ENCODE measurements around the gene TAF11.
"Not testable (repeated sequence)": the region's sequence is repeated elsewhere in the genome, so short reads cannot be mapped to it uniquely, and the experiment has no call there.

TAF11 gene

GRCh38 chr6:34858681-34859080 is 29.2 kb downstream of the TAF11 start:
- DNase-seq = no peak
- Histone ChIP-seq H3K4me1 (ENCODE audit: control extremely low read depth in 1 of 4, control insufficient read depth in 4 of 4, insufficient read depth in 4 of 4, low read length in 3 of 4) (no peaks in the 10 kb centered on the region), H3K4me3 (ENCODE audit: control insufficient read depth in 1 of 7, extremely low read depth in 1 of 7, insufficient read depth in 4 of 7, low read depth in 2 of 7, low read length in 6 of 7) (no peak overlapping the region), H3K27me3 (replicated peaks in 2 of 5; ENCODE audit: control insufficient read depth in 4 of 5, insufficient read depth in 5 of 5, low read length in 4 of 5) (no peaks in the 10 kb centered on the region), H3K9me3 (ENCODE audit: control extremely low read depth in 1 of 5, control insufficient read depth in 4 of 5, insufficient read depth in 2 of 5, low read depth in 1 of 5, low read length in 4 of 5) (no peaks in the 10 kb centered on the region), H3K27ac (ENCODE audit: insufficient read depth in 1 of 2, low read depth in 1 of 2, low read length in 2 of 2, poor library complexity in 1 of 2, severe bottlenecking in 2 of 2) (no peak overlapping the region), H3K36me3 (ENCODE audit: control insufficient read depth in 4 of 4, insufficient read depth in 4 of 4, low read length in 3 of 4) (peaks cover 19 to 69% (median 57%) of the 10 kb centered on the region in 4 experiments)
- ChIA-PET POLR2A (interaction anchor here (0.6 kb wide), 1 partner anchor 326 kb away, joined by 3 read pairs; no protein-coding TSS in a partner anchor), CTCF (interaction anchor here (1.6 to 2.0 kb wide), 3 partner anchors 8 to 17 kb away, joined by 3 to 6 read pairs (median 5); no protein-coding TSS in a partner anchor)
- WGBS (ENCODE audit: insufficient coverage) = 100% methylated on average over 7 of the region's 7 CpGs

GRCh38 chr6:34855463-34855862 is 32.4 kb downstream of the TAF11 start:
- Histone ChIP-seq H3K4me1 (ENCODE audit: control extremely low read depth in 1 of 4, control insufficient read depth in 4 of 4, insufficient read depth in 4 of 4, low read length in 3 of 4) (no peaks in the 10 kb centered on the region), H3K4me3 (ENCODE audit: control insufficient read depth in 1 of 7, extremely low read depth in 1 of 7, insufficient read depth in 4 of 7, low read depth in 2 of 7, low read length in 6 of 7) (no peak overlapping the region), H3K36me3 (ENCODE audit: control insufficient read depth in 4 of 4, insufficient read depth in 4 of 4, low read length in 3 of 4) (peaks cover 15 to 79% (median 69%) of the 10 kb centered on the region in 4 experiments), H3K27me3 (replicated peaks in 2 of 5; ENCODE audit: control insufficient read depth in 4 of 5, insufficient read depth in 5 of 5, low read length in 4 of 5) (no peaks in the 10 kb centered on the region), H3K9me3 (ENCODE audit: control extremely low read depth in 1 of 5, control insufficient read depth in 4 of 5, insufficient read depth in 2 of 5, low read depth in 1 of 5, low read length in 4 of 5) (no peaks in the 10 kb centered on the region), H3K27ac (ENCODE audit: insufficient read depth in 1 of 2, low read depth in 1 of 2, low read length in 2 of 2, poor library complexity in 1 of 2, severe bottlenecking in 2 of 2) (no peak overlapping the region)
- WGBS (ENCODE audit: insufficient coverage) = 100% methylated on average over 4 of the region's 7 CpGs
- no peak for DNase-seq
- CTCF ChIA-PET = interaction anchor here (0.7 to 1.4 kb wide), 3 partner anchors 12 to 64 kb away, joined by 4 to 5 read pairs (median 4); partner anchors contain the start of gene BLTP3A
- POLR2A ChIA-PET = no interaction called here

- H3K4me1 ChIP-seq (ENCODE audit: control extremely low read depth in 1 of 4, control insufficient read depth in 4 of 4, insufficient read depth in 4 of 4, low read length in 3 of 4) = no peaks in the 10 kb centered on the region
- no peaks in the 10 kb centered on the region for H3K9me3 ChIP-seq (ENCODE audit: control extremely low read depth in 1 of 5, control insufficient read depth in 4 of 5, insufficient read depth in 2 of 5, low read depth in 1 of 5, low read length in 4 of 5)
- WGBS (ENCODE audit: insufficient coverage) = 94% methylated on average over 2 of the region's 4 CpGs
- no peak for DNase-seq
- no peaks in the 10 kb centered on the region for H3K27me3 ChIP-seq (replicated peaks in 2 of 5; ENCODE audit: control insufficient read depth in 4 of 5, insufficient read depth in 5 of 5, low read length in 4 of 5)
- no peak overlapping the region for H3K4me3 ChIP-seq (ENCODE audit: control insufficient read depth in 1 of 7, extremely low read depth in 1 of 7, insufficient read depth in 4 of 7, low read depth in 2 of 7, low read length in 6 of 7)
- H3K36me3 ChIP-seq (ENCODE audit: control insufficient read depth in 4 of 4, insufficient read depth in 4 of 4, low read length in 3 of 4) = peaks cover 14 to 56% (median 43%) of the 10 kb centered on the region in 4 experiments
- H3K27ac ChIP-seq (ENCODE audit: insufficient read depth in 1 of 2, low read depth in 1 of 2, low read length in 2 of 2, poor library complexity in 1 of 2, severe bottlenecking in 2 of 2) = no peak overlapping the region
- POLR2A ChIA-PET = no interaction called here
- CTCF ChIA-PET = no interaction called here
Observed at GRCh38 chr6:34852406-34853085, 35.3 kb downstream of the TAF11 start.

- WGBS (ENCODE audit: insufficient coverage) = 100% methylated on average over 1 of the region's 1 CpG
Observed at GRCh38 chr6:34851361-34851760, 36.5 kb downstream of the TAF11 start.

GRCh38 chr6:34849066-34849465 is 38.8 kb downstream of the TAF11 start:
- H3K9me3 ChIP-seq (ENCODE audit: control extremely low read depth in 1 of 5, control insufficient read depth in 4 of 5, insufficient read depth in 2 of 5, low read depth in 1 of 5, low read length in 4 of 5); H3K4me3 ChIP-seq (ENCODE audit: control insufficient read depth in 1 of 7, extremely low read depth in 1 of 7, insufficient read depth in 4 of 7, low read depth in 2 of 7, low read length in 6 of 7); CTCF ChIA-PET; H3K4me1 ChIP-seq (ENCODE audit: control extremely low read depth in 1 of 4, control insufficient read depth in 4 of 4, insufficient read depth in 4 of 4, low read length in 3 of 4); DNase-seq; H3K27ac ChIP-seq (ENCODE audit: insufficient read depth in 1 of 2, low read depth in 1 of 2, low read length in 2 of 2, poor library complexity in 1 of 2, severe bottlenecking in 2 of 2); POLR2A ChIA-PET; H3K27me3 ChIP-seq (replicated peaks in 2 of 5; ENCODE audit: control insufficient read depth in 4 of 5, insufficient read depth in 5 of 5, low read length in 4 of 5): not testable (repeated sequence)
- H3K36me3 ChIP-seq (ENCODE audit: control insufficient read depth in 4 of 4, insufficient read depth in 4 of 4, low read length in 3 of 4) = peaks cover 0 to 27% (median 20%) of the 10 kb centered on the region in 4 experiments
- WGBS (ENCODE audit: insufficient coverage) = 98% methylated on average over 4 of the region's 6 CpGs

More at GRCh38 chr6:34851361-34851760, 36.5 kb downstream of the TAF11 start:
- POLR2A ChIA-PET = no interaction called here
- CTCF ChIA-PET = no interaction called here
- H3K36me3 ChIP-seq (ENCODE audit: control insufficient read depth in 4 of 4, insufficient read depth in 4 of 4, low read length in 3 of 4) = peaks cover 7 to 44% (median 33%) of the 10 kb centered on the region in 4 experiments
- DNase-seq = no peak
- H3K4me1 ChIP-seq (ENCODE audit: control extremely low read depth in 1 of 4, control insufficient read depth in 4 of 4, insufficient read depth in 4 of 4, low read length in 3 of 4) = no peaks in the 10 kb centered on the region
- H3K27me3 ChIP-seq (replicated peaks in 2 of 5; ENCODE audit: control insufficient read depth in 4 of 5, insufficient read depth in 5 of 5, low read length in 4 of 5) = no peaks in the 10 kb centered on the region
- H3K9me3 ChIP-seq (ENCODE audit: control extremely low read depth in 1 of 5, control insufficient read depth in 4 of 5, insufficient read depth in 2 of 5, low read depth in 1 of 5, low read length in 4 of 5) = no peaks in the 10 kb centered on the region
- no peak overlapping the region for H3K4me3 ChIP-seq (ENCODE audit: control insufficient read depth in 1 of 7, extremely low read depth in 1 of 7, insufficient read depth in 4 of 7, low read depth in 2 of 7, low read length in 6 of 7)
- no peak overlapping the region for H3K27ac ChIP-seq (ENCODE audit: insufficient read depth in 1 of 2, low read depth in 1 of 2, low read length in 2 of 2, poor library complexity in 1 of 2, severe bottlenecking in 2 of 2)

GRCh38 chr6:34839666-34840352 is 48.0 kb downstream of the TAF11 start:
- no peak for DNase-seq
- Histone ChIP-seq H3K4me1 (ENCODE audit: control extremely low read depth in 1 of 4, control insufficient read depth in 4 of 4, insufficient read depth in 4 of 4, low read length in 3 of 4) (peaks cover 0 to 16% (median 5%) of the 10 kb centered on the region in 4 experiments), H3K9me3 (ENCODE audit: control extremely low read depth in 1 of 5, control insufficient read depth in 4 of 5, insufficient read depth in 2 of 5, low read depth in 1 of 5, low read length in 4 of 5) (no peaks in the 10 kb centered on the region), H3K36me3 (ENCODE audit: control insufficient read depth in 4 of 4, insufficient read depth in 4 of 4, low read length in 3 of 4) (peaks cover 0 to 45% (median 22%) of the 10 kb centered on the region in 4 experiments), H3K4me3 (ENCODE audit: control insufficient read depth in 1 of 7, extremely low read depth in 1 of 7, insufficient read depth in 4 of 7, low read depth in 2 of 7, low read length in 6 of 7) (no peak overlapping the region), H3K27ac (ENCODE audit: insufficient read depth in 1 of 2, low read depth in 1 of 2, low read length in 2 of 2, poor library complexity in 1 of 2, severe bottlenecking in 2 of 2) (no peak overlapping the region), H3K27me3 (replicated peaks in 2 of 5; ENCODE audit: control insufficient read depth in 4 of 5, insufficient read depth in 5 of 5, low read length in 4 of 5) (no peaks in the 10 kb centered on the region)
- ChIA-PET CTCF (no interaction called here), POLR2A (interaction anchor here (0.6 to 0.7 kb wide), 2 partner anchors 38 to 44 kb away, joined by 3 to 4 read pairs; no protein-coding TSS in a partner anchor)
- 98% methylated on average over 9 of the region's 15 CpGs for WGBS (ENCODE audit: insufficient coverage)

- POLR2A ChIA-PET = interaction anchor here (0.6 kb wide), 1 partner anchor 14 kb away, joined by 4 read pairs; no protein-coding TSS in a partner anchor
- peaks cover 0 to 22% (median 5%) of the 10 kb centered on the region in 4 experiments for H3K4me1 ChIP-seq (ENCODE audit: control extremely low read depth in 1 of 4, control insufficient read depth in 4 of 4, insufficient read depth in 4 of 4, low read length in 3 of 4)
- CTCF ChIA-PET = interaction anchor here (1.0 kb wide), 1 partner anchor 8 kb away, joined by 3 read pairs; no protein-coding TSS in a partner anchor
- no peak overlapping the region for H3K4me3 ChIP-seq (ENCODE audit: control insufficient read depth in 1 of 7, extremely low read depth in 1 of 7, insufficient read depth in 4 of 7, low read depth in 2 of 7, low read length in 6 of 7)
- H3K9me3 ChIP-seq (ENCODE audit: control extremely low read depth in 1 of 5, control insufficient read depth in 4 of 5, insufficient read depth in 2 of 5, low read depth in 1 of 5, low read length in 4 of 5) = no peaks in the 10 kb centered on the region
- H3K36me3 ChIP-seq (ENCODE audit: control insufficient read depth in 4 of 4, insufficient read depth in 4 of 4, low read length in 3 of 4) = peaks cover 0 to 50% (median 29%) of the 10 kb centered on the region in 4 experiments
- DNase-seq = no peak
- no peak overlapping the region for H3K27ac ChIP-seq (ENCODE audit: insufficient read depth in 1 of 2, low read depth in 1 of 2, low read length in 2 of 2, poor library complexity in 1 of 2, severe bottlenecking in 2 of 2)
- no peaks in the 10 kb centered on the region for H3K27me3 ChIP-seq (replicated peaks in 2 of 5; ENCODE audit: control insufficient read depth in 4 of 5, insufficient read depth in 5 of 5, low read length in 4 of 5)
Observed at GRCh38 chr6:34837528-34837927, 50.3 kb downstream of the TAF11 start.
